HCT116 (cell line): ENCODE measurements around the gene TIMM10B.

Experiments used
- CBX3 ChIP-seq: IDR thresholded peaks from 2 replicates; pipeline ENCODE4 v1.6.1; 2012; ENCODE audit warnings: low read depth
- CTCF ChIP-seq, 3 experiments: fragments of 200-600 bp in 1 of 3; sonication (generic) in 1 of 3; IDR thresholded peaks in 2 of 3; conservative IDR thresholded peaks in 1 of 3; 2 replicates each; pipeline ENCODE4 v1.5.1; 2012 to 2017; ENCODE audit warnings: low read depth in 2 of 3, low read length in 2 of 3, antibody characterized with exemption in 1 of 3, borderline replicate concordance in 1 of 3, control low read depth in 1 of 3, mild to moderate bottlenecking in 1 of 3, mixed read lengths in 1 of 3, mixed run types in 1 of 3, moderate library complexity in 1 of 3; ENCODE audit not compliant: insufficient read depth in 1 of 3
- ELF1 ChIP-seq: IDR thresholded peaks from 2 replicates; pipeline ENCODE4 v1.6.1; 2012; ENCODE audit warnings: low read depth, borderline replicate concordance
- EZH2 ChIP-seq: fragments of 200-600 bp; sonication (generic); IDR thresholded peaks from 2 replicates; pipeline ENCODE4 v1.6.1; 2017; ENCODE audit warnings: antibody characterized with exemption, mixed run types
- EZH2phosphoT487 ChIP-seq: fragments of 200-600 bp; IDR thresholded peaks from 2 replicates; pipeline ENCODE4 v1.6.1; 2018; ENCODE audit warnings: antibody characterized with exemption, borderline replicate concordance
- MAX ChIP-seq: IDR thresholded peaks from 2 replicates; pipeline ENCODE4 v1.6.1; 2012
- POLR2A ChIP-seq: IDR thresholded peaks from 2 replicates; pipeline ENCODE4 v1.7.0; 2011; ENCODE audit warnings: borderline replicate concordance; ENCODE audit not compliant: insufficient read depth, insufficient read length; ENCODE audit errors: extremely low read depth
- POLR2AphosphoS5 ChIP-seq: IDR thresholded peaks from 2 replicates; pipeline ENCODE4 v1.6.1; 2011; ENCODE audit warnings: mild to moderate bottlenecking, low read depth, low read length, moderate library complexity
- SIN3A ChIP-seq: IDR thresholded peaks from 2 replicates; pipeline ENCODE4 v1.6.1; 2012; ENCODE audit warnings: low read depth
- SP1 ChIP-seq: IDR thresholded peaks from 2 replicates; pipeline ENCODE4 v1.6.1; 2012; ENCODE audit warnings: low read depth
- TCF7L2 ChIP-seq: IDR thresholded peaks from 2 replicates; pipeline ENCODE4 v1.7.0; 2011; ENCODE audit warnings: borderline replicate concordance, inconsistent platforms; ENCODE audit not compliant: insufficient read depth, insufficient read length; ENCODE audit errors: extremely low read depth
- ZBTB33 ChIP-seq: IDR thresholded peaks from 2 replicates; pipeline ENCODE4 v1.6.1; 2011; ENCODE audit warnings: mild to moderate bottlenecking, low read length, moderate library complexity; ENCODE audit not compliant: insufficient replicate concordance; ENCODE audit errors: extremely low read depth
- ZFX ChIP-seq: fragments of 450-650 bp; IDR thresholded peaks from 2 replicates; pipeline ENCODE4 v1.6.1; 2017
- ZNF274 ChIP-seq: fragments of 200-500 bp; sonication (Bioruptor generic); IDR thresholded peaks from 2 replicates; pipeline ENCODE4 v1.6.1; 2014; ENCODE audit warnings: mild to moderate bottlenecking, low read depth, low read length, inconsistent platforms

- TF ChIP-seq CTCF (IDR thresholded peaks at IDR 0.05 in 2 of 3, conservative IDR thresholded peaks at IDR 0.05 in 1 of 3; ENCODE audit: borderline replicate concordance in 1 of 3, insufficient read depth in 1 of 3, low read depth in 2 of 3, low read length in 2 of 3) (no peak), POLR2AphosphoS5 (no peak), EZH2 (no peak), POLR2A (no peak), ZBTB33 (no peak), ZFX (no peak), SIN3A (no peak), SP1 (no peak), ZNF274 (no peak), ELF1 (no peak), MAX (no peak), EZH2phosphoT487 (no peak), TCF7L2 (no peak), CBX3 (no peak)
Observed at GRCh38 chr11:6459099-6459450, 22.2 kb upstream of the TIMM10B start.
